Activated T-helper 2 cell treated with anti-CD3 and anti-CD28 coated beads, Interferon-gamma antibody, Interleukin-2, Interleukin-4, amounts not matched to agents 10 μg/mL and 5 μg/mL and 100 μg/mL, durations not matched to agents 14 hours and 24 hours and 36 hours (primary cell): ENCODE measurements around the gene DOCK1. TPM values are rescaled to one million over a fixed set of nuclear protein-coding genes. Genes with fewer than 3 reads are reported as not detected.
"Not testable (repeated sequence)": the region's sequence is repeated elsewhere in the genome, so short reads cannot be mapped to it uniquely, and the experiment has no call there.

ENCODE experiments used
- DNase-seq: peaks from one replicate; pipeline ENCODE4 v3.0.0; 2021; ENCODE audit warnings: low spot score
- H3K27ac Mint-ChIP-seq: one replicate; pipeline ENCODE4 v1.8.0; 2021; ENCODE audit warnings: mixed read lengths
- H3K27me3 Mint-ChIP-seq: one replicate; pipeline ENCODE4 v1.8.0; 2021; ENCODE audit warnings: low read depth, mixed read lengths
- H3K36me3 Mint-ChIP-seq: one replicate; pipeline ENCODE4 v1.8.0; 2021; ENCODE audit warnings: low read depth, mixed read lengths
- H3K4me1 Mint-ChIP-seq: one replicate; pipeline ENCODE4 v1.8.0; 2021; ENCODE audit warnings: low read depth, mixed read lengths
- H3K4me3 Mint-ChIP-seq: one replicate; pipeline ENCODE4 v1.8.0; 2021; ENCODE audit warnings: low read depth, mild to moderate bottlenecking, moderate library complexity, mixed read lengths
- H3K9me3 Mint-ChIP-seq: one replicate; pipeline ENCODE4 v1.8.0; 2021; ENCODE audit warnings: mixed read lengths
- intact Hi-C: fragments of 100-400 bp; cut with micrococcal nuclease; formaldehyde crosslinking; loops from one replicate; pipeline ENCODE4 v1.15.1; 2023
- total RNA-seq: library from RNA; stranded (reverse); gene quantifications from 2 replicates; pipeline ENCODE4 v1.2.3, GENCODE V29; 2022

DOCK1 gene
- total RNA-seq, 1 donor from 2014 or later: 0.59 TPM

GRCh38 chr10:127279334-127279774, 374.1 kb downstream of the DOCK1 start:
- intact Hi-C loops: no loop called here
- peaks cover 19% of the 10 kb centered on the region for H3K27me3 Mint-ChIP-seq
- H3K9me3 Mint-ChIP-seq: no peaks in the 10 kb centered on the region
- H3K4me1 Mint-ChIP-seq: no peaks in the 10 kb centered on the region
- H3K27ac Mint-ChIP-seq: no peak overlapping the region
- H3K4me3 Mint-ChIP-seq: no peak overlapping the region
- no peak for DNase-seq
- H3K36me3 Mint-ChIP-seq: no peaks in the 10 kb centered on the region

GRCh38 chr10:127280446-127280845, 375.2 kb downstream of the DOCK1 start:
- no peak for DNase-seq
- H3K36me3 Mint-ChIP-seq: no peaks in the 10 kb centered on the region
- H3K27me3 Mint-ChIP-seq: peaks cover 21% of the 10 kb centered on the region
- no peaks in the 10 kb centered on the region for H3K9me3 Mint-ChIP-seq
- no peak overlapping the region for H3K4me3 Mint-ChIP-seq
- H3K27ac Mint-ChIP-seq: no peak overlapping the region
- no peaks in the 10 kb centered on the region for H3K4me1 Mint-ChIP-seq
- intact Hi-C loops: no loop called here

GRCh38 chr10:127283017-127283416, 377.8 kb downstream of the DOCK1 start:
- intact Hi-C loops: no loop called here
- Mint-ChIP-seq H3K27ac (no peak overlapping the region), H3K27me3 (peaks cover 27% of the 10 kb centered on the region), H3K4me3 (no peak overlapping the region), H3K9me3 (peaks cover 10% of the 10 kb centered on the region), H3K36me3 (peaks cover under 1% of the 10 kb centered on the region), H3K4me1 (peaks cover 6% of the 10 kb centered on the region)
- DNase-seq: no peak

GRCh38 chr10:127283576-127283975, 378.3 kb downstream of the DOCK1 start:
- Mint-ChIP-seq H3K27me3 (peaks cover 27% of the 10 kb centered on the region), H3K9me3 (peaks cover 13% of the 10 kb centered on the region), H3K4me3 (no peak overlapping the region), H3K36me3 (peaks cover 3% of the 10 kb centered on the region), H3K4me1 (peaks cover 6% of the 10 kb centered on the region), H3K27ac (no peak overlapping the region)
- intact Hi-C loops: no loop called here
- DNase-seq: no peak

GRCh38 chr10:127290850-127291249, 385.6 kb downstream of the DOCK1 start:
- peaks cover 35% of the 10 kb centered on the region for H3K4me1 Mint-ChIP-seq
- no peak for DNase-seq
- peaks cover 3% of the 10 kb centered on the region for H3K36me3 Mint-ChIP-seq
- H3K27ac Mint-ChIP-seq: no peak overlapping the region
- no peak overlapping the region for H3K4me3 Mint-ChIP-seq
- H3K9me3 Mint-ChIP-seq: peaks cover 23% of the 10 kb centered on the region
- H3K27me3 Mint-ChIP-seq: peaks cover 24% of the 10 kb centered on the region
- intact Hi-C loops: no loop called here

- DNase-seq: no peak
- intact Hi-C loops: no loop called here
- Mint-ChIP-seq H3K4me3 (no peak overlapping the region), H3K27ac (no peak overlapping the region), H3K4me1 (peaks cover 36% of the 10 kb centered on the region), H3K27me3 (peaks cover 24% of the 10 kb centered on the region), H3K9me3 (peaks cover 23% of the 10 kb centered on the region), H3K36me3 (peaks cover 3% of the 10 kb centered on the region)
Measured at GRCh38 chr10:127291329-127291728, 386.1 kb downstream of the DOCK1 start.

GRCh38 chr10:127292888-127293287, 387.7 kb downstream of the DOCK1 start:
- intact Hi-C loops: no loop called here
- Mint-ChIP-seq H3K4me3 (no peak overlapping the region), H3K27me3 (peaks cover 29% of the 10 kb centered on the region), H3K27ac (no peak overlapping the region), H3K9me3 (peaks cover 14% of the 10 kb centered on the region), H3K4me1 (peaks cover 37% of the 10 kb centered on the region), H3K36me3 (peaks cover 3% of the 10 kb centered on the region)
- DNase-seq: no peak

- H3K27ac Mint-ChIP-seq: peak overlapping the region; percentile 43
Measured at GRCh38 chr10:127293640-127294039, 388.4 kb downstream of the DOCK1 start.

GRCh38 chr10:127296696-127297095, 391.5 kb downstream of the DOCK1 start:
- DNase-seq: no peak
- no peak overlapping the region for H3K4me3 Mint-ChIP-seq
- no peaks in the 10 kb centered on the region for H3K9me3 Mint-ChIP-seq
- no peaks in the 10 kb centered on the region for H3K36me3 Mint-ChIP-seq
- intact Hi-C loops: no loop called here
- peaks cover 37% of the 10 kb centered on the region for H3K4me1 Mint-ChIP-seq
- H3K27ac Mint-ChIP-seq: no peak overlapping the region
- peaks cover 25% of the 10 kb centered on the region for H3K27me3 Mint-ChIP-seq

More at GRCh38 chr10:127293640-127294039, 388.4 kb downstream of the DOCK1 start:
- Mint-ChIP-seq H3K36me3 (no peaks in the 10 kb centered on the region), H3K4me1 (peaks cover 37% of the 10 kb centered on the region), H3K27me3 (peaks cover 31% of the 10 kb centered on the region), H3K9me3 (peaks cover 10% of the 10 kb centered on the region), H3K4me3 (peak overlapping the region; percentile 14)
- DNase-seq: peak; percentile 73
- intact Hi-C loops: no loop called here

- Mint-ChIP-seq H3K4me3 (no peak overlapping the region), H3K4me1 (peaks cover 24% of the 10 kb centered on the region), H3K27ac (no peak overlapping the region), H3K27me3 (peaks cover 31% of the 10 kb centered on the region), H3K9me3 (no peaks in the 10 kb centered on the region), H3K36me3 (no peaks in the 10 kb centered on the region)
- no peak for DNase-seq
- intact Hi-C loops: no loop called here
Measured at GRCh38 chr10:127298381-127298780, 393.2 kb downstream of the DOCK1 start.

- H3K4me3 Mint-ChIP-seq, DNase-seq, H3K9me3 Mint-ChIP-seq, H3K27ac Mint-ChIP-seq, H3K36me3 Mint-ChIP-seq, intact Hi-C loops: not testable (repeated sequence)
- Mint-ChIP-seq H3K27me3 (peaks cover 34% of the 10 kb centered on the region), H3K4me1 (peaks cover 16% of the 10 kb centered on the region)
Measured at GRCh38 chr10:127299192-127299591, 394.0 kb downstream of the DOCK1 start.

- H3K9me3 Mint-ChIP-seq: no peaks in the 10 kb centered on the region
- DNase-seq: no peak
- H3K4me3 Mint-ChIP-seq: no peak overlapping the region
- H3K27me3 Mint-ChIP-seq: peaks cover 34% of the 10 kb centered on the region
- H3K27ac Mint-ChIP-seq: no peak overlapping the region
- H3K36me3 Mint-ChIP-seq: no peaks in the 10 kb centered on the region
- peaks cover 13% of the 10 kb centered on the region for H3K4me1 Mint-ChIP-seq
- intact Hi-C loops: no loop called here
Measured at GRCh38 chr10:127299956-127300689, 394.9 kb downstream of the DOCK1 start.

GRCh38 chr10:127300868-127301321, 395.7 kb downstream of the DOCK1 start:
- Mint-ChIP-seq H3K9me3 (no peaks in the 10 kb centered on the region), H3K27ac (no peak overlapping the region), H3K4me3 (no peak overlapping the region), H3K4me1 (peaks cover 5% of the 10 kb centered on the region), H3K27me3 (peaks cover 34% of the 10 kb centered on the region), H3K36me3 (no peaks in the 10 kb centered on the region)
- intact Hi-C loops: no loop called here
- DNase-seq: no peak
